Activated T-cell treated with anti-CD3 and anti-CD28 coated beads, Interleukin-2, amount 50 U/mL, for 24 hours (primary cell): ENCODE data around the gene AOC3.

Experiments
- DNase-seq: peaks from one replicate; pipeline ENCODE4 v3.0.0-alpha.2; 2020
- H3K27ac Mint-ChIP-seq: 2 replicates; pipeline ENCODE4 v1.8.0; 2020; ENCODE audit warnings: mild to moderate bottlenecking, mixed read lengths
- H3K27me3 Mint-ChIP-seq: 2 replicates; pipeline ENCODE4 v1.8.0; 2020; ENCODE audit warnings: mixed read lengths
- H3K36me3 Mint-ChIP-seq: 2 replicates; pipeline ENCODE4 v1.8.0; 2020; ENCODE audit warnings: low read depth, mixed read lengths
- H3K4me1 Mint-ChIP-seq: 2 replicates; pipeline ENCODE4 v1.8.0; 2020; ENCODE audit warnings: low read depth, mixed read lengths
- H3K4me3 Mint-ChIP-seq: 2 replicates; pipeline ENCODE4 v1.8.0; 2020; ENCODE audit warnings: mild to moderate bottlenecking, moderate library complexity, mixed read lengths
- H3K9me3 Mint-ChIP-seq: 2 replicates; pipeline ENCODE4 v1.8.0; 2020; ENCODE audit warnings: mixed read lengths

Gene AOC3

DNA sequence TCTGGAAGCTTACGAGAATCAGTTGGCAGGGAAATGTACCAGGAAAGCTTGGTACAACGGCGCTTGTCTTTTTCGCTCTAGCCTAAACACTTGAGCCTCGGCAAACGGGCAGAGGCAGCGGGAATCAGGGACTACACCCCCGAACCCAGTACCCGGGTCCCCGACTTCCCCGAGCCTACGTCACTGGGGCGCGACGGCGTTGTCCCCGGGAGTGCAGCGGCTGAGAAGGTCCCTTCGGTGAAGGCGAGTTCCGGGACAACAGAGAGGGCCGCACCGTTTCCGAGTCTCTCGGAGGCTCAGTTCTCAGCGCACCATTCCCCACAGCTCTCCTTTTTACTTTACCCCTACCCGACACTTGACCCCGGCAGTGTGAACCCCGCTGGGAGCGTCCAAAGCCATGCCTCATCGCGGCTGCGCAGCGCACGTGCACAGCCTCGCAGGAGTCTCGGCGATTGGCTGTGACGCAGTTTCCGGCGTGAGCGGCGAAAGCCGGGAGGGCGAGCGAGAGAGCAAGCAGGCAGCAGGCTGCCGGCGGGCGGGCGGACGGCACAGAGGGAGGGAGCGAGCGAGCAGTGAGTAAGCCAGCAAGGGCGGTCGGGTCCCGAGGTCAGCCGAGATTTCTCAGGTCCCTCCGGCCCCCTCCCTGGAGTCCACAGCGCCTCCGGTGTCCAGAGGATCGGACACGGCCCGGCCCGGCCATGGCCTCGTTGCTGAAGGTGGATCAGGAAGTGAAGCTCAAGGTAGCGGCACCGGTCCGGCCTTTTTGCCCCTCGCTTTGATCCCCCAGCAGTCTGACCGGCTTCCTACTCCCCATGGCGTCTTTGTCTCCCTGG lies 17.8 kb upstream of the AOC3 start, which contains the start of gene PSME3:
Gene PSME3, plus strand, starts transcription at position 464 of the 833 bp plus-strand sequence. Its CDS starts 235 bp downstream, at position 699.
- Mint-ChIP-seq H3K4me3 (peak within 1 kb of the TSS; percentile 95), H3K27ac (peak within 1 kb of the TSS; percentile 99), H3K4me1 (peaks cover 34% of the 10 kb centered on the region), H3K9me3 (no peaks in the 10 kb centered on the region), H3K27me3 (no peaks in the 10 kb centered on the region), H3K36me3 (peaks cover 54% of the 10 kb centered on the region)
- peak; percentile 95 for DNase-seq

DNA sequence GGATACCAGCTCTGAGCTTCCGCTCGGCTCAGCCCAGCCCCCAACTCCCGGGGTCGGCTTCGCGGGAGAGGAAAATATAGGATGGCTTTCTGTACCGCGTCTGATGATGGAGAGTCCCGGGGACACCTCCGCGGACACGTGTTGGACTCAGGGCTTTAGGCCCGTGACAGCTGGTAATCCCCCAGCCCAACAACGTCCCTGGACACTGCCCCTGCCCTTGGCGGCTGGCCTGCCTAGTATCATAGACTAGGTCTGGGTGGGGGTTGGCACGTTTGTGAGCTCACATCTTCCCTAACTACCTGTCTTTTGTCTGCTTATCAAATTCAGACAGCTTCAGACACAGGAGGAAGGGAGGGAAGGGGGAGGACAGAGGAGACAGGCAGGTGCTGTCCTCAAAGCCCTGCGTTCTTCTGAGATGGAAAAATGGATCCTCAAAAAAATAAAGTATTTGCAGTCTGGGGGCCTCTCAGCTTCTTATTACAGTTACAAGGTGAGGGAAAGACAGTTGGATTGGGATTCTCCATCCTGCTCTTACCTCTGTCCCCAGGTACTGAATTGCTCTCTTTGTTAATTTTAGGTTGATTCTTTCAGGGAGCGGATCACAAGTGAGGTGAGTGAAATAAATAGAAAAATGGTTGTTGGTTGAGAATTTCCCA lies 17.1 kb upstream of the AOC3 start:
- Mint-ChIP-seq H3K4me1 (peaks cover 34% of the 10 kb centered on the region), H3K9me3 (no peaks in the 10 kb centered on the region), H3K27ac (peak overlapping the region; percentile 99), H3K27me3 (no peaks in the 10 kb centered on the region), H3K36me3 (peaks cover 61% of the 10 kb centered on the region), H3K4me3 (peak overlapping the region; percentile 95)
- no peak for DNase-seq

DNA sequence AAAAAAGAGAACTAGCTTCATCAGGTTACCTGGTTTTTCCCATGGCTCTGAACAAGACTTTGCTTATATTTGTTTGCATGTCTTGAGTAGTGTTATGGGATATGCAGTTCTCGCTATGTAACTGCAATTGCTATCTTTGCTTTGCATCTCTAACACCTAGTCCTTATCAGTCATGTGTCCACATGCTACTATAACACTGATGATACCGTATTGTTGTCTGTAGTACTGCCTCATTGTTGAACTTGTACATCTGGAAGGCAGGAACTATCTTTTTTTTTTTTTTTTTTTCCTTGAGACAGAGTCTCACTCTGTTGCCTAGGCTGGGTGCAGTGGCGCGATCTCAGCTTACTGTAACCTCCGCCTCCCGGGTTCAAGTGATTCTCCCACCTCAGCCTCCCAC lies 15.3 kb upstream of the AOC3 start:
- H3K36me3 Mint-ChIP-seq = peaks cover 76% of the 10 kb centered on the region
- no peaks in the 10 kb centered on the region for H3K27me3 Mint-ChIP-seq

DNA sequence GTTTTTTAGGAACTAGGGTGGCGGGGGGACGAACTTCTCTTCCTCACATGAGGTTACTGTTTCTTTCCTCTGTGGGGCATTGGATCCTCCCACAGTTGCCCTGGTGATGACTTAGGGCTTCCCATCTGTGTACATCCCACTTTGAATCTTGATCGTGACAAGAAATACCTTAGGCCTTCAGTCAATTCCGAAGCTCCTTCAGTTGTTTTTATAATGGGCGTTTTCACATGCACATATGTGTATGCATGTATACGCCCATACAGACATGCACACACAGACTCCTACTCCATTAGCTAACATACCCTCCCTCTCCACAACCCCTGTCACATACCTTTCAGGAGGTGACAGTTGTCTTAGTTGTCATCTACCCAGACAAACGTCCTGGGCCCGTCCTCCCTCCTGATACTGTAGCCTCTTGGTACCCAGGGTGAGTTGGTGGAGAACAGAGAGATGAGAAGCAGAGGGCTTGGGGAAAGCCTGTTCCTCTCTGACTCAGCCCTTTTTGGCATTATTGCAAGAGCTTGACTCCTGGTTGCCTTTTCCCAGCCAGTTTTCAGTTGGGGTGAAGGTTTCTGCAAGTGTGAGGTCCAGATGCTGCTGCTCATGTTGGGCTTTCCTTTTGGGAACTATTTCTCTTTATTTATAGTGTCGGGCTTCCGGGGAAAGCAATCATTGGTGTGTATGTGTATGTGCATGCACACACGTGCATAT lies 8.9 kb upstream of the AOC3 start:
- Mint-ChIP-seq H3K36me3 (peaks cover 93% of the 10 kb centered on the region), H3K27me3 (no peaks in the 10 kb centered on the region), H3K4me1 (peaks cover 24% of the 10 kb centered on the region), H3K27ac (peak overlapping the region; percentile 50), H3K4me3 (no peak overlapping the region), H3K9me3 (no peaks in the 10 kb centered on the region)
- no peak for DNase-seq

More for the DNA sequence above, 15.3 kb upstream of the AOC3 start:
- DNase-seq = no peak
- no peak overlapping the region for H3K4me3 Mint-ChIP-seq
- no peak overlapping the region for H3K27ac Mint-ChIP-seq
- no peaks in the 10 kb centered on the region for H3K9me3 Mint-ChIP-seq
- H3K4me1 Mint-ChIP-seq = peaks cover 34% of the 10 kb centered on the region

DNA sequence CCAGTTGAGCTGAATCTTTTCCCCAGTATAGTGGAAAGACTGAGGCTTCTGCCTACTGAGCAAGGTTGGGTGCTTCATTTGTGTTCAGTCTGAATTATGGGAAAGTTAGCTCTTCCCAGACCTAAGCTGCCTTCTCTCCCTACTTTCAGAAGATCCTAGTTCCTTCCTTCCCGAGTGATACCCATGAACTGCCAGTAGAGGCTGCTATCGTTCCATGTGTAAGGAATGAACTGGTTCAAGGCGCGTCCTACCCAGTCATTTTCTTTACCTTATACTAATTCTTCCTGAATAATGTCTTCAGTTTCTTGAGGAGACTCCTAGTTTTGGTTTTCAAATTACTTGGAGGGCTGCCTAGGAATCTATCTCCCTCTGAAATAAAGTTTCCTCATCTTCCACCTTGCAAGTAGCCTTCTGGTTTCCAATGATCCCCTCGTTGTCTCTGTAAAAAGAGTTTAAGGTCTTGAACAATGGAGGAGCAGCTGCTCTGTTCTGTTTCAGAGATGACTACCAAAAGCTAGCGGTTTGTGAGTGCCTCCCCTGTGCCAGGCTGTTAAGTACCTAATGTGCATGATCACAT lies 7.6 kb upstream of the AOC3 start:
- H3K9me3 Mint-ChIP-seq = no peaks in the 10 kb centered on the region
- H3K4me1 Mint-ChIP-seq = peaks cover 23% of the 10 kb centered on the region
- no peaks in the 10 kb centered on the region for H3K27me3 Mint-ChIP-seq
- H3K27ac Mint-ChIP-seq = peak overlapping the region; percentile 15
- peaks cover 80% of the 10 kb centered on the region for H3K36me3 Mint-ChIP-seq
- DNase-seq = no peak
- H3K4me3 Mint-ChIP-seq = no peak overlapping the region

DNA sequence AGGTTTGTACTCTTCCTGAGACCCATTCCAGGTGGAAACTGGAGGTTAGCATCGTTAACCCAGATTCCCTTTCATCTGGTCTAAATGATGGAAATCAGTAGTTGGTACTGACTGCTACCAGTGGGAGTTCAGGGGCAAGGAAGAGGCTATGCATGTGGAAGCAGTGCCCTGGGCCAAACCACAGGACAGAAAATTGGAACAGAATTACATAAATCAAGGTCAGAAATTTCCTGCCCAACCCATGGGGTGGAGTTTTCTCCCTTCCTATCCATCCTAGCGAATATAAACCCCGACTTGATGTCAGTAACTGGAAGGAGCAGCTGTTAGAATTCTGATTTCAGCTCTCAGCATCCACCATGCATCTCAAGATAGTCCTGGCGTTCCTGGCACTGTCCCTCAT lies 6.7 kb upstream of the AOC3 start, which contains the start of gene AOC2:
Gene AOC2, plus strand, starts transcription at position 310 of the 400 bp plus-strand sequence. Its CDS starts 47 bp downstream, at position 357.
- H3K4me1 Mint-ChIP-seq = peaks cover 23% of the 10 kb centered on the region
- no peaks in the 10 kb centered on the region for H3K27me3 Mint-ChIP-seq
- DNase-seq = no peak
- peaks cover 71% of the 10 kb centered on the region for H3K36me3 Mint-ChIP-seq
- H3K9me3 Mint-ChIP-seq = no peaks in the 10 kb centered on the region
- H3K4me3 Mint-ChIP-seq = no peak within 1 kb of the TSS
- peak within 1 kb of the TSS; percentile 15 for H3K27ac Mint-ChIP-seq

DNA sequence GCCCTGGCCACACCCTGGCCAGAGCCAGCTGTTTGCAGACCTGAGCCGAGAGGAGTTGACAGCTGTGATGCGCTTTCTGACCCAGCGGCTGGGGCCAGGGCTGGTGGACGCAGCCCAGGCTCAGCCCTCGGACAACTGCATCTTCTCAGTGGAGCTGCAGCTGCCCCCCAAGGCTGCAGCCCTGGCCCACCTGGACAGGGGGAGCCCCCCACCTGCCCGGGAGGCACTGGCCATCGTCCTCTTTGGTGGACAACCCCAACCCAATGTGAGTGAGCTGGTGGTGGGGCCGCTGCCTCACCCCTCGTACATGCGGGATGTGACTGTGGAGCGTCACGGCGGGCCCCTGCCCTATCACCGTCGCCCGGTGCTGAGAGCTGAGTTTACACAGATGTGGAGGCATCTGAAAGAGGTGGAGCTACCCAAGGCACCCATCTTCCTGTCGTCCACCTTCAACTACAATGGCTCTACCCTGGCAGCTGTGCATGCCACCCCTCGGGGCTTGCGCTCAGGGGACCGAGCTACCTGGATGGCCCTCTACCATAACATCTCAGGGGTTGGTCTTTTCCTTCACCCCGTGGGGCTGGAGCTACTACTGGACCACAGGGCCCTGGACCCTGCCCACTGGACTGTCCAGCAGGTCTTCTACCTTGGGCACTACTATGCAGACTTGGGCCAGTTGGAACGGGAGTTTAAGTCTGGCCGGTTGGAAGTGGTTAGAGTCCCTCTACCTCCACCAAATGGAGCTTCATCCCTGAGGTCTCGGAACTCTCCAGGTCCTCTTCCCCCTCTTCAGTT lies 6.0 kb upstream of the AOC3 start:
- no peak overlapping the region for H3K27ac Mint-ChIP-seq
- H3K36me3 Mint-ChIP-seq = peaks cover 66% of the 10 kb centered on the region
- no peaks in the 10 kb centered on the region for H3K27me3 Mint-ChIP-seq

DNA sequence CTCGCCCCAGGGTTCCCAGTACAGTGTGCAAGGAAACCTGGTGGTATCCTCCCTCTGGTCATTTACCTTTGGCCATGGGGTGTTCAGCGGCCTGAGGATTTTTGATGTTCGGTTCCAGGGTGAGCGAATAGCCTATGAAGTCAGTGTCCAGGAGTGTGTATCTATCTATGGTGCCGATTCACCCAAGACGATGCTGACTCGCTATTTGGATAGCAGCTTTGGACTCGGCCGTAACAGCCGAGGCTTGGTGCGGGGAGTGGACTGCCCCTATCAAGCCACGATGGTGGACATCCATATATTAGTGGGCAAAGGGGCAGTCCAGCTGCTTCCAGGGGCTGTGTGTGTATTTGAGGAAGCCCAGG lies 5.5 kb upstream of the AOC3 start:
- H3K27me3 Mint-ChIP-seq = no peaks in the 10 kb centered on the region
- H3K9me3 Mint-ChIP-seq = no peaks in the 10 kb centered on the region
- H3K4me1 Mint-ChIP-seq = peaks cover 23% of the 10 kb centered on the region
- H3K27ac Mint-ChIP-seq = peak overlapping the region; percentile 45
- H3K4me3 Mint-ChIP-seq = no peak overlapping the region
- no peak for DNase-seq
- H3K36me3 Mint-ChIP-seq = peaks cover 62% of the 10 kb centered on the region

More for the DNA sequence above, 6.0 kb upstream of the AOC3 start:
- no peak overlapping the region for H3K4me3 Mint-ChIP-seq
- no peaks in the 10 kb centered on the region for H3K9me3 Mint-ChIP-seq
- DNase-seq = no peak
- H3K4me1 Mint-ChIP-seq = peaks cover 23% of the 10 kb centered on the region

DNA sequence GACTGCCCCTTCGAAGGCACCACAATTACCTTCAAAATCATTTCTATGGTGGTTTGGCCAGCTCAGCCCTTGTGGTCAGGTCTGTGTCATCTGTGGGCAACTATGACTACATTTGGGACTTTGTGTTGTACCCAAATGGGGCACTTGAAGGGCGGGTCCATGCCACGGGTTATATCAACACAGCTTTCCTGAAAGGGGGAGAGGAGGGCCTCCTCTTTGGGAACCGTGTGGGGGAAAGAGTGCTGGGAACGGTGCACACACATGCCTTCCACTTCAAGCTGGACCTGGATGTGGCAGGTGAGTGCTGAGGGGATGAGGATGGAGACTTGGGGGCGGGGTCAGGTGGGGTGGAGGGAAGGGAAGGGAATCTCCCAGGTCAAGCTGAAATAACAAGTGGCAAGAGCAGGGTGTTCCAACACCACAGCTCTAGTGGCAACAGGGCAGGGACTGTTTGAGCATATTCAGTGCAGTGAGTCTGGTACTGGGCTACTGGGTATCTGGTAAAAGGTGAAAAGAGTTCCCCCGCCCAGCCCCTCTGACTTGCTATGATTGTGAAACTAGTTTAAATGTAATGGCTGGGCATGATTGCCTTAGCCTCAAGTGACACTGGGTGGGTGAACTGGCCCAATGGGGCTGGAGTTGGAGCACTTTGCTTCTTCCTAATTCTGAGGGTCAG lies 4.9 kb upstream of the AOC3 start:
- Mint-ChIP-seq H3K27me3 (no peaks in the 10 kb centered on the region), H3K4me3 (no peak overlapping the region), H3K9me3 (no peaks in the 10 kb centered on the region), H3K36me3 (peaks cover 57% of the 10 kb centered on the region), H3K27ac (peak overlapping the region; percentile 89), H3K4me1 (peaks cover 23% of the 10 kb centered on the region)
- peak; percentile 52 for DNase-seq

DNA sequence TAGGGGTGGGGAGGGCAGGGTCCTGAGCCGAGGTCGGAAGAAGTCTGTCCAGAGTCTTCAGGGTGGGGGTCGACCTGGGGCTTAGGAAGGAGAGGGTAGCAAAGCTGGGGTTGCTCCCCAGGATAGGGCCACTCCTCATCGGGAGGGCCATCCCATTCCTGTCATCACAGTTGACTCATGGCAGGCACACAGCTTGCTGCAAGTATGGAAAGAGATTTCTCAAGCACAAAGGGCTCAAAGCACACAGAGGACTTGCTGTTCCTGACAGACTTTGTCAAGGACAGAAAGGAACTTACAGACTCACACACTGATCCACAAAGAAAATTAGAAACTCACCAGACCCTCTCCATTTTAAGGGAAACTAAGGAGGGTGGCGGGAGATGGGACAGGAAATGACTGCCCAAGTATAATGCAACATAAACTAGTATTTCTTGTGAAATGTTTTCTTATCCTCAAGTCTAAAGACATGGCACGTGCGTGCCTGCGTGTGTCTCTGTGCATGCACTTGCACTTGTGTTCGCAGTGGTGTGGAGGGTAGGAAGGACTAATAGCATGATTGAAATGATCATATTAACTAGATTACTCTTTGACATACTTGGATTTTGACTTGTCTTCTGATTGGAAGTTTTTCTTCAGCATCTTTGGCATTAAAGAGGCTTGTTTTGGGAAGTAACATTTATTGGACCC lies 4.3 kb upstream of the AOC3 start:
- Mint-ChIP-seq H3K4me1 (peaks cover 23% of the 10 kb centered on the region), H3K27ac (no peak overlapping the region), H3K9me3 (no peaks in the 10 kb centered on the region), H3K4me3 (no peak overlapping the region), H3K36me3 (peaks cover 50% of the 10 kb centered on the region), H3K27me3 (no peaks in the 10 kb centered on the region)
- no peak for DNase-seq

DNA sequence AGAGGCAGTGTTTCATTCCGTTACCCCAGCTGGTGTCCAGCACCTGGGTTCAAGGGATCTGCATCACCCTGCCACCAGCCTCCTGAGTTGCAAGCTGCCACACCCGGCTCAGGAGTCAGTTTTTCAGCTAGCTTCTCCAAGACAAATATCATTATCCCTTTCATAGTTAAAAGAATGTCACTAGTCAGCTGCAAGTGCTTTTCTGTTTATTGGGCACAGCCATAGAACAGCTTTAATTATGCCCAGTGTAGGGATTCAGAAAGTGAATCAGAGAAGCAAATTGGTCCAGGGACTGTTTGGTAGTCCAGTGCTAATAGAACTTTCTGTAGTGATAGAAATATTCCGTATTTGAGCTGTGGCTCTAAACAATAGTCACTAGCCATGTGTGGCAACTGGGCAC lies 2.9 kb upstream of the AOC3 start:
- H3K27me3 Mint-ChIP-seq = no peaks in the 10 kb centered on the region
- peaks cover 36% of the 10 kb centered on the region for H3K36me3 Mint-ChIP-seq
- H3K9me3 Mint-ChIP-seq = no peaks in the 10 kb centered on the region
- no peak overlapping the region for H3K27ac Mint-ChIP-seq
- H3K4me1 Mint-ChIP-seq = peaks cover 23% of the 10 kb centered on the region
- no peak for DNase-seq
- H3K4me3 Mint-ChIP-seq = no peak overlapping the region

DNA sequence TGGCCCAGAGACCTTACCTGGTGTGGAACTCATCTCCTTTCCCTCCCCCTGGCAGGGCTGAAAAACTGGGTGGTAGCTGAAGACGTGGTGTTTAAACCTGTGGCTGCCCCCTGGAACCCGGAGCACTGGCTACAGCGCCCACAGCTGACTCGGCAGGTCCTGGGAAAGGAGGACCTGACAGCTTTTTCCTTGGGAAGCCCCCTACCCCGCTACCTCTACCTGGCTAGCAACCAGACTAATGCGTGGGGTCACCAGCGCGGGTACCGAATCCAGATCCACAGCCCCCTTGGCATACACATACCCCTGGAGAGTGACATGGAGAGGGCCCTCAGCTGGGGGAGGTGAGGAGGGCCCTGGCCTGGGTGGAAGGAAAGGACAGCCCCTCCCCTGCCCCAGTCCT lies 2.0 kb upstream of the AOC3 start:
- H3K36me3 Mint-ChIP-seq = peaks cover 27% of the 10 kb centered on the region
- H3K27ac Mint-ChIP-seq = no peak overlapping the region
- DNase-seq = no peak
- no peak overlapping the region for H3K4me3 Mint-ChIP-seq
- H3K4me1 Mint-ChIP-seq = peaks cover 23% of the 10 kb centered on the region
- peaks cover 2% of the 10 kb centered on the region for H3K27me3 Mint-ChIP-seq
- no peaks in the 10 kb centered on the region for H3K9me3 Mint-ChIP-seq
